Dedifferentiated amniotic fluid mesenchymal stem cell (primary cell): ENCODE measurements around the gene SPIRE2.

Experiments
- DNase-seq: peaks from one replicate; pipeline ENCODE4 v3.0.0-alpha.2; 2016; ENCODE audit errors: extremely low spot score

Gene SPIRE2

GRCh38 chr16:89898201-89898967, 70.1 kb downstream of the SPIRE2 start:
- DNase-seq = no peak

- DNase-seq = no peak
Measured at GRCh38 chr16:89899879-89900481, 71.7 kb downstream of the SPIRE2 start.

DNA sequence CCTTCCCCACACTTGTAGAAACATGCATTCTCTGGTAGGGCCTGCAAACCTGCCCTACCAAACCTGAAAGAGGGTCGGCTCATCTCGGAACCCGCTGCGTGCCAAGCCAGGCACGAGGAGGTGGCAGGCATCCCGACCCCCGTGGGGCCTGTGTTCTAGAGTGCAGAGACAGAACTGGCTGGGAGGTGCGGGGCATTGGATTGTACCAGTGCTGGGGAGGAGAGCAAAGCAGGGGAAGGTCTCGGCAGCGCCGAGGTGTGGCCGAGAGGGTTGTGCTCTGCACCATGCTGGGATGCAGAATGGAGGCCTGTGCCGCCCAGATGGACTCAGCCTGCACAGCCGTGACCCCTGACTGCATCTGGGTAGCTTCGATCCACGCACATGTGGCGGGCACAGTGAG, 72.6 kb downstream of the SPIRE2 start:
- DNase-seq = no peak

DNA sequence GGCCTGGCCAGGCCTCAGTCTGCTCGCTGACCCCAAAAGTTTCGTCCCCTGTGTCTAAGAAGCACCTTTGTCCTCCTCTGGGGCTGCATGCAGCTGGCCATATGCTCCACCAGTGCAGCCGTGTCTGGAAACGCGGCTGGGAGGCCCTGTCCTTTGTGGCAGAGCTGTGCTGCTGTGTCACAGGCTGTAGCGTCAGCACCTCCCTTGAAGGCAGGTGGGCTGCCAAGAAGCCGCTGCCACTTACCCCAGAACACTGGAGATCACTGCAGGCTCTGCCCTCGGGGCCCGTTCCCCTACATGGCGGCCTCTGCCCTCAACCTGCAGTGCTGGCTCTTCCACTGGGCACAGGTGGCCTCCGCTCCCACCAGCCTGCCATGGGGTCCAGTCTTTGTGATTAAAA, 74.7 kb downstream of the SPIRE2 start:
- no peak for DNase-seq

- DNase-seq = no peak
Measured at GRCh38 chr16:89903908-89904515, 75.7 kb downstream of the SPIRE2 start.

- no peak for DNase-seq
Measured at GRCh38 chr16:89904606-89905510, 76.6 kb downstream of the SPIRE2 start.

- no peak for DNase-seq
Measured at GRCh38 chr16:89905511-89906139, 77.3 kb downstream of the SPIRE2 start.

GRCh38 chr16:89906140-89907025, 78.1 kb downstream of the SPIRE2 start:
- no peak for DNase-seq

DNA sequence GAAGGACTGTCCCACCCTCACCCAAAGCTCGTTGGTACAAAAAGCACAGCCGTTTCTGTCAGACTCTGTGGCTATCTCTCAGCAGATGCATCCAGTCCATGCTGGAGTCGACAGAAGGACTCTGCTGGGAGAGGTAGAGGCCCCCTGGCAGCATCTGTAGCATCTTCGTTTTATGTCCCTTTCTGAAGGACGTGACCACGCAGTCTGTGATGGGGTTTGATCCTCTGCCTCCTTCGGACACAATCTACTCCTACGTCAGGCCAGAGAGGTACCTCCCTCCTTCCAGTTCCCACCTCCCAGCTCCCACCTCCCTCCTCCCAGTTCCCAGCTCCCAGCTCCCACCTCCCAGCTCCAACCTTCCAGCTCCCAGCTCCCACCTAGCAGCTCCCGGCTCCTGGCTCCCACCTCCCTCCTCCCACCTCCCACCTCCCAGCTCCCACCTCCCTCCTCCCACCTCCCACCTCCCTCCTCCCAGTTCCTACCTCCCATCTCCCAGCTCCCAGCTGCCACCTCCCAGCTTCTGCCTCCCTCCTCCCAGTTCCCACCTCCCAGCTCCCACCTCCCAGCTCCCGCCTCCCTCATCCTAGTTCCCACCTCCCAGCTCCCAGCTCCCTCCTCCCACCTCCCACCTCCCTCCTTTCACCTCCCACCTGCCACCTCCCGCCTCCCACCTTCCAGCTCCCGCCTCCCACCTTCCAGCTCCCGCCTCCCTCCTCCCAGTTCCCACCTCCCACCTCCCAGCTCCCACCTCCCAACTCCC, 79.0 kb downstream of the SPIRE2 start:
- DNase-seq = no peak

GRCh38 chr16:89908236-89908635, 80.0 kb downstream of the SPIRE2 start:
- DNase-seq = no peak

DNA sequence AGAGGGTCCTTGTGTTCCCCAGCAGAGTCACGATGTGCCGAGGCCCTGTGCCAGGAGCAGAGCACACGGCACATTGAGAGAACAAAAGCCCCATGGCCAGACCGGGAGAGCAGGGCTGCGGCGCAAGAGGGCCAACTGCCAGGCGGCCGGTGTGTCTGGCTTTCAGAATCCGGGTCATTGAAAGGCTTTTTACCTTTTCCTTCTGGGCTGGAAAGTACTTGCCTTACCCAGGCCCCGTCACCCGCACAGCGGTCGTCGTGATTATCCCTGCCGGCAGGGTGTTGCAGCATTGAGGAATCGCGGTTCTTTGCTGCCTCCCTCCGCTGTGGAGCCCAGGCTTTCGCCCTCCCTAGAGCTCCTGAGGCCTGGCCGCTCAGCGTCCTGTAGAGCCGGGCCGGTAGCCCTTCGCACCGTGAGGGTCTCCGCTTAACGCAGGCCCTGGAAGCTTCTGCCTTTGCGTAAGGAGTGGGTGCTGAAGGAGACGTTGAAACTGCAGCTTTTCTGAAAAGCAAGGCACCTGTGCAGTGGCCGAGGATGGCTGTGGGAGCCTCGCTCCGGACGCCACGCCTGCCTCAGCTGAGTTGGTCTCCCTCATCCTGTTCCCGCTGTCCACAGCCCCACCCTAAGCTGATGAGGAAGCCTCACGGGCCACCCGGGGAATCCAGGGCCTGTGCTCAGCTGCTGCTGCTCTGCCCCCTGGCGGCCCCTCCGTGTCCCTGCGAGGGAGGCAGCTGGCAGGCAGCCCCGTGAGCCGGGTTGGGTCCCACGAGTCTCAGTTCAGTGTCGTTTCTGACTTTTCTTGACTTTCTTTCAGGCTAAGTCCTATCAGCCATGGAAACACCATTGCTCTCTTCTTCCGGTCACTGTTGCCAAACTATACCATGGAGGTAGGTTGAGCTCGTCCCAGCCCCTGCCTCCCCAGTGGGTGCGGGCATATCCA, 81.8 kb downstream of the SPIRE2 start:
- no peak for DNase-seq

DNA sequence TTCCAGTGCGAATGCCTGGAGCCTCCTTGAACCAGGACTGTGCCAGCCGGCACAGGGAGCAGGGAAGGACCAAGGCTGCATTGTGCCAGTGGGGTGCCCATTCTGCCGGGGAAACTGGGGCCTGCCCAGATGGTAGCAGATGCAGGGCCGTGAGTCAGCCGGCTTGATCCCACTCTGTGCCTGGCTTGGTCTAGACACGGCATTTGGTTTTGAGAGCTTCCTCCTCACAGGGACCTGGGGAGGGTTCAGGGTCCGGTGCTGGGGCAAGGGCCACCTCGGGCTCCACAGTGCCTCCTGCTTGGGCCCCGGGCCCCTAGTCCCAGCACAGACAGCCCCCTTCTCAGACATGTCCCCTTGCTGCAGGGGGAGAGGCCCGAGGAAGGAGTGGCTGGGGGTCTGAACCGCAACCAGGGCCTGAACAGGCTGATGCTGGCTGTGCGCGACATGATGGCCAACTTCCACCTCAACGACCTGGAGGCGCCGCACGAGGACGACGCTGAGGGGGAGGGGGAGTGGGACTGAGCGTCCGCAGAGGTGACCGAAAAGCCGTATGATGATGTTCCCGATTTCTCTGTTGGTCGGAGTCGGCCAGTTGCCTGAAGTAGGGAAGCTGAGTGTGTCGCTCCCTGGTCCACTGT, 82.6 kb downstream of the SPIRE2 start:
- DNase-seq = no peak

GRCh38 chr16:89911375-89911774, 83.1 kb downstream of the SPIRE2 start:
- no peak for DNase-seq

DNA sequence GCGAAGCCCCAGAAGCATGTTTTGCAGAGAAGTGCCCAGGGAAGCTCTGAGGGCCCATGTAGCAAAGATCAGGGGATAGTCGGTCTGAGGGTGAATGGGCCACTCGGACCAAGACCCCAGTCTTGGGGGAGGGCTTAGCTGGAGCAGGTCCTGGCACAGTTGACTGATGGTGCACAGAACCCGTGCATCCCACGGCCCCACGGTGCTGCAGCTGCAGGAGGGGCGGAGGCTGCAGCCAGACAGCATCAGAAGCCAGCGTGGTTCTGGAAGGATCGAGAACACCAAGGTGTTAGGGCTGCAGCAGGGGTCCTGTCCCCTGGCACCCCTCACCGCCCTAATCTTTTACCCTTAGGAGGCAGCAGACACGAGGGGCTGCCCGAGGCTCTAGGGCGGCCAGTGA, 83.9 kb downstream of the SPIRE2 start:
- no peak for DNase-seq

GRCh38 chr16:89912627-89913026, 84.4 kb downstream of the SPIRE2 start:
- DNase-seq = no peak

- DNase-seq = no peak
Measured at GRCh38 chr16:89913408-89914387, 85.4 kb downstream of the SPIRE2 start.
